ENCODE results near the gene CAMTA1. TPM values are rescaled to one million over a fixed set of nuclear protein-coding genes. Genes with fewer than 3 reads are reported as not detected.

Gene CAMTA1
- total RNA-seq, 2 experiments from 2014 or later, result 43.9 to 73.3 TPM

- no TSS peak for BruUV-seq (replicated peaks)
- Histone ChIP-seq H3K4me1 (ENCODE audit: insufficient read depth, low read length, poor library complexity, severe bottlenecking) (no peaks in the 10 kb centered on the region), H3K9me2 (ENCODE audit: insufficient read depth, low read length) (no peaks in the 10 kb centered on the region), H3K27ac (ENCODE audit: low read depth, low read length, poor library complexity, severe bottlenecking) (no peak overlapping the region), H4K20me1 (ENCODE audit: insufficient read depth, low read length) (no peaks in the 10 kb centered on the region), H2AFZ (ENCODE audit: low read length) (no peak overlapping the region), H3K36me3 (ENCODE audit: insufficient read depth, low read length) (no peaks in the 10 kb centered on the region), H3K4me2 (ENCODE audit: low read length) (no peak overlapping the region), H3K9me3 (ENCODE audit: low read length) (no peaks in the 10 kb centered on the region), H3K79me2 (ENCODE audit: insufficient read depth, low read depth, low read length) (no peaks in the 10 kb centered on the region), H3K4me3 (ENCODE audit: low read depth, low read length, poor library complexity, severe bottlenecking) (no peak overlapping the region)
- intact Hi-C loops (cut with micrococcal nuclease; ENCODE audit: unreplicated experiment), result no loop called here
- DNase-seq (ENCODE audit: low spot score), result no peak
- ChIA-PET CTCF (ENCODE audit: unreplicated experiment) (no interaction called here), POLR2A (no interaction called here)
- TF ChIP-seq CTCF (conservative IDR thresholded peaks at IDR 0.05; ENCODE audit: low read length) (no peak), EZH2phosphoT487 (IDR thresholded peaks at IDR 0.05; ENCODE audit: borderline replicate concordance, low read depth, low read length) (no peak)
These were observed 700.0 kb downstream of the CAMTA1 start for GRCh38 chr1:7485086-7485780.

- Histone ChIP-seq H3K4me1 (ENCODE audit: insufficient read depth, low read length, poor library complexity, severe bottlenecking) (no peaks in the 10 kb centered on the region), H3K27ac (ENCODE audit: low read depth, low read length, poor library complexity, severe bottlenecking) (no peak overlapping the region), H3K4me2 (ENCODE audit: low read length) (no peak overlapping the region), H3K36me3 (ENCODE audit: insufficient read depth, low read length) (no peaks in the 10 kb centered on the region), H4K20me1 (ENCODE audit: insufficient read depth, low read length) (no peaks in the 10 kb centered on the region), H3K79me2 (ENCODE audit: insufficient read depth, low read depth, low read length) (no peaks in the 10 kb centered on the region), H2AFZ (ENCODE audit: low read length) (no peak overlapping the region), H3K9me3 (ENCODE audit: low read length) (no peaks in the 10 kb centered on the region), H3K4me3 (ENCODE audit: low read depth, low read length, poor library complexity, severe bottlenecking) (no peak overlapping the region), H3K9me2 (ENCODE audit: insufficient read depth, low read length) (no peaks in the 10 kb centered on the region)
- DNase-seq (ENCODE audit: low spot score), result no peak
- intact Hi-C loops (cut with micrococcal nuclease; ENCODE audit: unreplicated experiment), result no loop called here
- BruUV-seq (replicated peaks), result no TSS peak
- CTCF ChIA-PET (ENCODE audit: unreplicated experiment), result no interaction called here
- no peak for TF ChIP-seq EZH2phosphoT487 (IDR thresholded peaks at IDR 0.05; ENCODE audit: borderline replicate concordance, low read depth, low read length)
- TF ChIP-seq CTCF (conservative IDR thresholded peaks at IDR 0.05; ENCODE audit: low read length), result no peak
- POLR2A ChIA-PET, result no interaction called here
These were observed 700.6 kb downstream of the CAMTA1 start for GRCh38 chr1:7485826-7486225.

GRCh38 chr1:7487766-7488474, 702.7 kb downstream of the CAMTA1 start:
- CTCF ChIA-PET (ENCODE audit: unreplicated experiment), result no interaction called here
- TF ChIP-seq EZH2phosphoT487 (IDR thresholded peaks at IDR 0.05; ENCODE audit: borderline replicate concordance, low read depth, low read length), result no peak
- TF ChIP-seq CTCF (conservative IDR thresholded peaks at IDR 0.05; ENCODE audit: low read length), result no peak
- DNase-seq (ENCODE audit: low spot score), result no peak
- Histone ChIP-seq H4K20me1 (ENCODE audit: insufficient read depth, low read length) (no peaks in the 10 kb centered on the region), H3K9me2 (ENCODE audit: insufficient read depth, low read length) (no peaks in the 10 kb centered on the region), H2AFZ (ENCODE audit: low read length) (no peak overlapping the region), H3K4me1 (ENCODE audit: insufficient read depth, low read length, poor library complexity, severe bottlenecking) (no peaks in the 10 kb centered on the region), H3K79me2 (ENCODE audit: insufficient read depth, low read depth, low read length) (no peaks in the 10 kb centered on the region), H3K27ac (ENCODE audit: low read depth, low read length, poor library complexity, severe bottlenecking) (no peak overlapping the region), H3K9me3 (ENCODE audit: low read length) (no peaks in the 10 kb centered on the region), H3K4me2 (ENCODE audit: low read length) (no peak overlapping the region), H3K4me3 (ENCODE audit: low read depth, low read length, poor library complexity, severe bottlenecking) (no peak overlapping the region), H3K36me3 (ENCODE audit: insufficient read depth, low read length) (no peaks in the 10 kb centered on the region)
- BruUV-seq (replicated peaks), result no TSS peak
- POLR2A ChIA-PET, result no interaction called here
- intact Hi-C loops (cut with micrococcal nuclease; ENCODE audit: unreplicated experiment), result no loop called here
